Dedifferentiated amniotic fluid mesenchymal stem cell (primary cell): ENCODE results near the gene MDFIC2.

Experiments used
- DNase-seq: peaks from one replicate; pipeline ENCODE4 v3.0.0-alpha.2; 2016; ENCODE audit errors: extremely low spot score

Gene MDFIC2

GRCh38 chr3:70180664-70181063 lies 131.8 kb downstream of the MDFIC2 start:
- no peak for DNase-seq

- DNase-seq = no peak
Observed at GRCh38 chr3:70179111-70179510, 133.3 kb downstream of the MDFIC2 start.

- no peak for DNase-seq
Observed at GRCh38 chr3:70177881-70178645, 134.4 kb downstream of the MDFIC2 start.

GRCh38 chr3:70176224-70176623 lies 136.2 kb downstream of the MDFIC2 start:
- DNase-seq = no peak

DNA sequence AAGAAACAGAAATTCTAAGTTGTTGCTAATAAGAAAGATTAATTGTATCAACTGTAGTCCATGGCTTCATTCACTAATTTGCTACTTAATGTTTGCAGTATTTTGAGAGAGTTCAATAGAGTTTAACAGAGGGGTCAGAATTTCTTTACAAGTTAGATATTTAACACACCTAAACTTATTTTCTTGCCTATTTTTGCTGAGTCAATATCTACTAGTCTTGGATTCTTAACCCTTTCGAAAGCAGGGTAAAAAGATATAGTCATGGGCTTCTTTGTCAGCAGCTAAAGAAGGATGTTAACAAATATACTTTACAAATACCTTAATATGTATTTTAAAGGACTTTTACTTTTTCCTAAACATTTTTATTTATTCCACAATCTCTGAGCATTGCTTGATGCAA lies 155.6 kb downstream of the MDFIC2 start:
- DNase-seq = no peak

- DNase-seq = no peak
Observed at GRCh38 chr3:70150599-70150998, 161.8 kb downstream of the MDFIC2 start.

DNA sequence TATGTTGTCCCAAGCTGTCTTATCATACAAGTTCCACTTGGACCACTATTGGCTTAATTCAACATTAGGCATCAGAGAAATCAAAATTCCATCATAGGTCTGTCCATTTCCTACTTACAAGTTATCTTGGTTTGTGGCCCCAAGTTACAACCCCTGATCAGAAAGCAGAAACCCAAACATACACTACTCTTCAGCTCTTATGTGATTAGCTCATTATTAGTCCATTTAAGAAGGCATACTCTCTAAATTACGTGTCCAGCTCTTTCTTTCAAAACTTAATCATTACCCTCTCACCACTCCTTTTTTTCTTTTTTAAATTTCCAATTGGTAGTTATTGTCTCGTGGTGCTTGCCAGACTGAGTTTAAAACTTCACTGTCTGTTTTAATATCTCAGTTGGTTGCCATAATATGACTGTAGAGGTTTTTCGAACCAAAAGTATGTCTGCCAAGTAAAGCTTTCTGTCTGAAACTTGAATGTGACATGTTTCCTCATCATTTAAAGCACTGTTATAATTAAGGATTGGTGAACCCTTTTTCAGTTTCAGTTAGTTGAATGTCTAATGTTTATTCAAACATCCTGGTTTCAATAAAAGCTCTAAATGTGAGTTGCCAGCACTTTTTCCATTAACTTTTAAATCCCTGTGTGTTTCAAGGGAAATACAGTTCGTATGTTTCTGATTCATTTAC lies 162.6 kb downstream of the MDFIC2 start:
- no peak for DNase-seq
